Lung (tissue), 12 donors: ENCODE measurements around the gene ZYX. TPM values are rescaled to one million over a fixed set of nuclear protein-coding genes. Genes with fewer than 3 reads are reported as not detected.
"Not testable (repeated sequence)": the region's sequence is repeated elsewhere in the genome, so short reads cannot be mapped to it uniquely, and the experiment has no call there.

Source experiments
- ATAC-seq: fragments of 200-7000 bp; cut with Tn5 transposase; one replicate; pipeline ENCODE4 v1.9.1; 2020; ENCODE audit warnings: moderate number of reproducible peaks; ENCODE audit not compliant: insufficient read depth, low FRiP score
- DNase-seq, 3 donors: peaks; one replicate each; pipeline ENCODE4 v3.0.0-alpha.2; 2013 to 2017
- H3K27ac ChIP-seq, 2 donors: one replicate each; pipeline ENCODE4 v1.5.1; 2013; ENCODE audit warnings: mild to moderate bottlenecking in 2 of 2, moderate library complexity in 2 of 2, control low read depth in 1 of 2, inconsistent platforms in 1 of 2, low read depth in 1 of 2, low read length in 1 of 2
- H3K27me3 ChIP-seq, 3 donors: one replicate each; pipeline ENCODE4 v1.5.1; 2013; ENCODE audit warnings: low read length in 2 of 3; ENCODE audit not compliant: control insufficient read depth in 3 of 3, insufficient read depth in 3 of 3
- H3K36me3 ChIP-seq, 4 donors: one replicate each; pipeline ENCODE4 v1.5.1; 2013; ENCODE audit warnings: low read length in 4 of 4, mild to moderate bottlenecking in 1 of 4, moderate library complexity in 1 of 4; ENCODE audit not compliant: control insufficient read depth in 4 of 4, insufficient read depth in 4 of 4
- H3K4me1 ChIP-seq, 5 donors: one replicate each; pipeline ENCODE4 v1.5.1; 2013; ENCODE audit warnings: low read length in 5 of 5, mild to moderate bottlenecking in 2 of 5, moderate library complexity in 1 of 5; ENCODE audit not compliant: control insufficient read depth in 5 of 5, insufficient read depth in 5 of 5
- H3K4me3 ChIP-seq: one replicate; pipeline ENCODE4 v1.5.1; 2013; ENCODE audit warnings: mild to moderate bottlenecking, control low read depth, moderate library complexity
- H3K9ac ChIP-seq, 2 donors: one replicate each; pipeline ENCODE4 v1.5.1; 2013; ENCODE audit warnings: low read length in 2 of 2, control low read depth in 1 of 2; ENCODE audit not compliant: insufficient read depth in 1 of 2
- H3K9me3 ChIP-seq, 4 donors: one replicate each; pipeline ENCODE4 v1.5.1; 2013; ENCODE audit warnings: low read length in 3 of 4, mild to moderate bottlenecking in 1 of 4, moderate library complexity in 1 of 4; ENCODE audit not compliant: control insufficient read depth in 4 of 4, insufficient read depth in 3 of 4
- WGBS, 2 donors: extraction: QIAGEN DNeasy Blood & Tissue Kit; methylation state at CpG; one replicate each; pipeline ENCODE4 v1.1.7; 2013; 5-methylcytosine and 5-hydroxymethylcytosine counted together
- polyA plus RNA-seq, 2 donors: library from polyadenylated mRNA; stranded (reverse); fragments of 200-250 nt; gene quantifications; one replicate each; pipeline ENCODE4 v1.2.1, GENCODE V29; 2013
- total RNA-seq, 2 donors: library from RNA; depleted of rRNA in 1 of 2; stranded (reverse); fragments of >200 nt in 1 of 2; gene quantifications; one replicate each; pipeline ENCODE4 v1.2.1, GENCODE V29; 2014 to 2021
- TF ChIP-seq, protein P1 (sequence below): IDR thresholded peaks from 2 replicates; pipeline ENCODE4 v1.5.1; 2012; ENCODE audit warnings: mild to moderate bottlenecking; ENCODE audit errors: control extremely low read depth, extremely low read depth
- donor health status: control.
- donor health status: control.
- donor health status: Bipolar disorder and iron deficiency.
- donor health status: healthy.
- donor health status: DM: yes; HTN: yes; CAD: no.

ZYX gene
- total and polyA plus RNA-seq, 4 donors: 98.9 to 310 (median 183) TPM

DNA sequence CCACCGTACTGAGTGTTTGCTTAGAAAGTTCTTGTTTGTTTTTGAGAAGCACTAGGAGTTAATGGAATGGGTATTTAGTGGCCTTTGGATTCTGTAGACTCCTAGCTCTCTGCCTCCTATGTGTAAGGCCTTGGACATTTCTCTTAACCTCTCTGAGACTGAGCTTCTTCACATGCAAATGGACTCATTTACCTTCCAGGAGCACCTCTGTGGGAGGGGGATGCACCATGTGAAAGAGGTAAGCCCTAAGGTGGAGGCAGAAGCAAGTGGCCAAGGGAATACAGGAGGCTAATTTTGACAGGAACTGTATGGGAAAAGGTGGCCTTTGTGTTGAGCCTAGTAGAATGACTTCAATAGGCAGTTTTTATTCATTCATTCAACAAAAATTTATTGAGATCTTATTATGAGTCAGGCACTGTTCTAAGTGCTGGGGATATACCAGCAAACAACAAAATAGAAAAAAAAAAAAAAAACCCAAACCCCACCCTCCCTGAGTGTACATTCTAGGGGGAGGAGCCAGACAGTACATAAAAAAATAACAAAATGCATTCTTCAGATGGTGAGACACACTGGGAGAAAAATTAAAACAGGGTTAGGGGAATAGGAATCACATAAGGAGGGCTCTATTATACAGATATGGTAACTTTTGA, 36.7 kb downstream of the ZYX start:
- no peak for DNase-seq
- TF ChIP-seq, protein P1, sequence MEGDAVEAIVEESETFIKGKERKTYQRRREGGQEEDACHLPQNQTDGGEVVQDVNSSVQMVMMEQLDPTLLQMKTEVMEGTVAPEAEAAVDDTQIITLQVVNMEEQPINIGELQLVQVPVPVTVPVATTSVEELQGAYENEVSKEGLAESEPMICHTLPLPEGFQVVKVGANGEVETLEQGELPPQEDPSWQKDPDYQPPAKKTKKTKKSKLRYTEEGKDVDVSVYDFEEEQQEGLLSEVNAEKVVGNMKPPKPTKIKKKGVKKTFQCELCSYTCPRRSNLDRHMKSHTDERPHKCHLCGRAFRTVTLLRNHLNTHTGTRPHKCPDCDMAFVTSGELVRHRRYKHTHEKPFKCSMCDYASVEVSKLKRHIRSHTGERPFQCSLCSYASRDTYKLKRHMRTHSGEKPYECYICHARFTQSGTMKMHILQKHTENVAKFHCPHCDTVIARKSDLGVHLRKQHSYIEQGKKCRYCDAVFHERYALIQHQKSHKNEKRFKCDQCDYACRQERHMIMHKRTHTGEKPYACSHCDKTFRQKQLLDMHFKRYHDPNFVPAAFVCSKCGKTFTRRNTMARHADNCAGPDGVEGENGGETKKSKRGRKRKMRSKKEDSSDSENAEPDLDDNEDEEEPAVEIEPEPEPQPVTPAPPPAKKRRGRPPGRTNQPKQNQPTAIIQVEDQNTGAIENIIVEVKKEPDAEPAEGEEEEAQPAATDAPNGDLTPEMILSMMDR: no peak
- 3 to 12% methylated on average over 1 of the region's 1 CpG for WGBS, 2 donors
- no peaks in the 10 kb centered on the region for H3K36me3 ChIP-seq
- peaks cover 0 to 3% (median 0%) of the 10 kb centered on the region in 3 donors for H3K27me3 ChIP-seq
- peaks cover 0 to 14% (median 0%) of the 10 kb centered on the region in 5 donors for H3K4me1 ChIP-seq
- no peak for ATAC-seq
- no peaks in the 10 kb centered on the region for H3K9me3 ChIP-seq
- H3K4me3 ChIP-seq: no peak overlapping the region
- H3K9ac ChIP-seq: no peak overlapping the region
- H3K27ac ChIP-seq: no peak overlapping the region

DNA sequence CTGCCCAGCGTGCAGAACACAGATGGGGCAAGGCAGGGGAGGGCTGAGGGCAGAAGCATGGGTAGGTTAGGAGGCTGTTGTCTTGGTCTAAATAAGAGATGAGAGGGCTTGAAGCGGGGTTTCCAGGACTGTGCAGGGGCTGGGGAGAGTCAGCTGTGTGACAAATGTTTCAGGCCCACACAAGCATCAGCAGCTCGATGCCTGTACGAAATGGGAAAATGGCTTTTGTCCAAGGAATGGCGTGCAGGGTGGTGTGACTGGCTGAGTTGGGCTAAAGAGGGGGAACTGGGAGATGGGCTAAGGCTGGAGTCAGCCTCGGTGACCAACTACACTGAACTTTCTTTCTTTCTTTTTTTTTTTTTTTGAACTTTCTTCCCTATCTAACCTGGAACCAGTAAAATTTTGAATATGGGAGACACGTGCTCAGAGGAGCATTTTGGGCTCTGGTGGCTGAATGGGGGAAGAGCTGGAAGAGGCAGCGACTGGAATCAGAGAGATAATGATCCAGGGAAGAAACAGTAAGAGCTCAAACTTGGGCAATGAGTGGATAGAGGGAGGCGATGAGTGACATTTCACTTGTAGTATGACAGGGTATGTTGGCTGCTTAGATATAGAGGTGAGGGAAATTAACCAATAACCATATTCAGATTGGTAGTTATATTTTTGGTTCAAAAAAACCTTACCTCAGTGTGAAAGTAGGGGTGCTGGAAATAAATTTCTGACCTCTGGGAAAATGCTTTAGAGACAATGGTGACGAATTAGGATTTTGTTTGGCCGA, 37.7 kb downstream of the ZYX start:
- H3K27me3 ChIP-seq: peaks cover 0 to 3% (median 0%) of the 10 kb centered on the region in 3 donors
- no peaks in the 10 kb centered on the region for H3K9me3 ChIP-seq
- no peaks in the 10 kb centered on the region for H3K36me3 ChIP-seq
- WGBS, 2 donors: 82 to 87% methylated on average over 11 of the region's 11 CpGs
- H3K9ac ChIP-seq: no peak overlapping the region
- no peak for DNase-seq
- TF ChIP-seq, protein P1: no peak
- no peak overlapping the region for H3K4me3 ChIP-seq
- H3K4me1 ChIP-seq: peaks cover 0 to 12% (median 0%) of the 10 kb centered on the region in 5 donors
- no peak for ATAC-seq
- H3K27ac ChIP-seq: no peak overlapping the region

DNA sequence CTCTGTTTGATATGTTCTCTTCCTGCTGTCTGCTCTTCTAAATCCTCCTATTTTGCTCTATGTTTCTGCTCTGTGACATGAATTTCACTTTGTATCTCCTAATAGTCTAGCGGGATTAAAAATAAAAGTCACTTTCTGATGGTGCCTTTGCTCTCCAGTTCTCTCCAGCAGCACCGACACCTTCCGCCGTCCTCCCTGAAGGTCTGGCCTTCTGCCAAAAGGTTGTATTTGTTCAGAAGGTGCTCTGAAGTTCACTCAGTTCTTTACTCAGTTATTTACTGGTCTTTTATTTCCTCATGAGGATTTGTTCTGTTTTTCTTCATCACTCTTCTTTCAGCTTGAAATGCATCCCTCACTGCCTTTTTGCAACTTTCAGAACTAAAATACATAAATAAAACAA, 38.7 kb downstream of the ZYX start:
- 48 to 67% methylated on average over 4 of the region's 4 CpGs for WGBS, 2 donors
- Histone ChIP-seq H3K27me3 (peaks cover 0 to 3% (median 0%) of the 10 kb centered on the region in 3 donors), H3K4me3 (no peak overlapping the region), H3K9ac (no peak overlapping the region), H3K4me1 (peaks cover 0 to 12% (median 0%) of the 10 kb centered on the region in 5 donors), H3K36me3 (no peaks in the 10 kb centered on the region), H3K27ac (no peak overlapping the region), H3K9me3 (no peaks in the 10 kb centered on the region)
- DNase-seq (no peak), ATAC-seq (no peak)
- TF ChIP-seq, protein P1: no peak

DNA sequence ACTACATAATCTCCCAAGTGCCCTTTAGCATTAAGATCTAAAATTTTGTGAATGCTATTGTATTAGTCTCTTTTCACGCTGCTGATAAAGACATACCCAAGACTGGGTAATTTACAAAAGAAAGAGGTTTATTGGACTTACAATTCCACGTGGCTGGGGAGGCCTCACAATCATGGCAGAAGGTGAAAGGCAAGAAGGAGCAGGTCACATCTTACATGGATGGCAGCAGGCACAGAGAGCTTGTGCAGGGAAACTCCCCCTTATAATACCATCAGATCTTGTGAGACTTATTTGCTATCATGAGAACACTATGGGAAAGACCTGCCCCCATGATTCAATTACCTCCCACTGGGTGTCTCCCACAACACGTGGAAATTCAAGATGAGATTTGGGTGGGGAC, 39.5 kb downstream of the ZYX start:
- DNase-seq, H3K36me3 ChIP-seq, H3K4me3 ChIP-seq, H3K9me3 ChIP-seq, H3K27me3 ChIP-seq, H3K27ac ChIP-seq, H3K9ac ChIP-seq, ATAC-seq, H3K4me1 ChIP-seq: not testable (repeated sequence)
- WGBS, 2 donors: 55 to 64% methylated on average over 3 of the region's 3 CpGs
